HepG2 (cell line): ENCODE data around the gene KCTD13. TPM values are rescaled to one million over a fixed set of nuclear protein-coding genes. Genes with fewer than 3 reads are reported as not detected.

Experiments used
- ATAC-seq: fragments of 200-7000 bp; cut with Tn5 transposase; 3 replicates; pipeline ENCODE4 v1.9.1; 2020; ENCODE audit warnings: mild to moderate bottlenecking, moderate library complexity
- BruUV-seq: library from RNA; stranded (reverse); fragments of 400-500 nt; replicated peaks from 2 replicates; lab custom pipeline; 2021; lab: Mats Ljungman, UMichigan
- CTCF ChIA-PET: fragments of 300-600 bp; formaldehyde crosslinking; extraction: SDS; loops from one replicate; lab custom pipeline; 2021; ENCODE audit warnings: low total read pairs, inconsistent platforms, low intra/inter-chr PET ratio; lab: Yijun Ruan, JAX
- POLR2A ChIA-PET: fragments of 350-600 bp; sonication (Branson Sonifier 250); formaldehyde crosslinking; loops from one replicate; lab custom pipeline; 2020; ENCODE audit warnings: antibody characterized with exemption, inconsistent platforms; lab: Yijun Ruan, JAX
- DNase-seq: peaks from one replicate; pipeline ENCODE4 v3.0.0-alpha.2; 2015; ENCODE audit warnings: low spot score
- FAIRE-seq: peaks from 3 replicates; lab custom pipeline; 2011; peaks lifted over from hg19 to GRCh38; lab: Jason Lieb, UNC
- H2AFZ ChIP-seq: one replicate; pipeline ENCODE4 v1.6.1; 2011; ENCODE audit warnings: low read length, inconsistent platforms
- H3K27ac ChIP-seq: fragments of 300-600 bp; 3 replicates; pipeline ENCODE4 v1.8.0; 2011; ENCODE audit warnings: mixed run types, mild to moderate bottlenecking, mixed read lengths, low read length, inconsistent platforms; ENCODE audit not compliant: insufficient read depth; ENCODE audit errors: extremely low read length
- H3K27me3 ChIP-seq, 2 experiments: fragments of 200-600 bp in 1 of 2; 2 replicates in 1 of 2; 3 replicates in 1 of 2; pipeline versions ENCODE4 v1.6.0 to v1.8.0; 2011; ENCODE audit warnings: low read length in 2 of 2, mild to moderate bottlenecking in 2 of 2, moderate library complexity in 2 of 2, inconsistent platforms in 1 of 2; ENCODE audit not compliant: insufficient read depth in 2 of 2, control insufficient read depth in 1 of 2
- H3K36me3 ChIP-seq, 2 experiments: fragments of 200-600 bp in 1 of 2; replicated peaks in 1 of 2; 2 replicates in 1 of 2; 3 replicates in 1 of 2; pipeline versions ENCODE4 v1.5.1 to v1.8.0; 2011; ENCODE audit warnings: low read length in 2 of 2, inconsistent platforms in 1 of 2; ENCODE audit not compliant: insufficient read depth in 2 of 2, control insufficient read depth in 1 of 2
- H3K4me1 ChIP-seq: 2 replicates; pipeline ENCODE4 v1.5.1; 2012; ENCODE audit warnings: low read length, inconsistent platforms; ENCODE audit not compliant: insufficient read depth
- H3K4me2 ChIP-seq: 2 replicates; pipeline ENCODE4 v1.6.0; 2011; ENCODE audit warnings: low read depth, low read length, inconsistent platforms
- H3K4me3 ChIP-seq, 3 experiments: fragments of 200-600 bp in 1 of 3; sonication (generic), shearing (Covaris generic) in 1 of 3; replicated peaks in 1 of 3; 2 replicates each; pipeline ENCODE4 v1.5.1; 2011 to 2016; ENCODE audit warnings: low read length in 3 of 3, inconsistent platforms in 2 of 3, low read depth in 2 of 3, mild to moderate bottlenecking in 2 of 3, control low read depth in 1 of 3, mixed read lengths in 1 of 3; ENCODE audit not compliant: insufficient read depth in 1 of 3
- H3K79me2 ChIP-seq: one replicate; pipeline ENCODE4 v1.6.1; 2011; ENCODE audit warnings: low read length, inconsistent platforms; ENCODE audit not compliant: insufficient read depth
- H3K9ac ChIP-seq: 2 replicates; pipeline ENCODE4 v1.6.0; 2011; ENCODE audit warnings: mild to moderate bottlenecking, low read depth, low read length, inconsistent platforms; ENCODE audit not compliant: insufficient read depth
- H3K9me3 ChIP-seq: 2 replicates; pipeline ENCODE4 v1.5.1; 2012; ENCODE audit warnings: mild to moderate bottlenecking, low read length
- H4K20me1 ChIP-seq: 2 replicates; pipeline ENCODE4 v1.6.0; 2011; ENCODE audit warnings: inconsistent platforms, mild to moderate bottlenecking, low read length, moderate library complexity; ENCODE audit not compliant: insufficient read depth
- GPBP1L1 ChIP-seq: sonication (generic); formaldehyde crosslinking; IDR thresholded peaks from 2 replicates; pipeline ENCODE4 v1.5.0; 2020; ENCODE audit warnings: mild to moderate bottlenecking, missing genetic modification reagents
- HDAC6 ChIP-seq: fragments of 200-600 bp; sonication (generic); IDR thresholded peaks from 2 replicates; pipeline ENCODE4 v1.7.0; 2017; ENCODE audit warnings: mild to moderate bottlenecking, antibody characterized with exemption, low read length, low read depth
- HMG20B ChIP-seq: conservative IDR thresholded peaks from 2 replicates; pipeline ENCODE4 v1.6.1; 2016; ENCODE audit warnings: missing genetic modification reagents, missing compliant biosample characterization
- KDM6A ChIP-seq: IDR thresholded peaks from 2 replicates; pipeline ENCODE4 v1.6.1; 2016; ENCODE audit warnings: low read depth
- LBX2 ChIP-seq: sonication (generic); formaldehyde crosslinking; IDR thresholded peaks from 2 replicates; pipeline ENCODE4 v1.5.0; 2020; ENCODE audit warnings: missing genetic modification reagents, mild to moderate bottlenecking, borderline replicate concordance
- LRRFIP1 ChIP-seq: sonication (generic); formaldehyde crosslinking; conservative IDR thresholded peaks from 2 replicates; pipeline ENCODE4 v1.4.0; 2020; ENCODE audit warnings: missing genetic modification reagents
- NFYB ChIP-seq: sonication (generic); formaldehyde crosslinking; IDR thresholded peaks from 2 replicates; pipeline ENCODE4 v1.4.0; 2020; ENCODE audit warnings: missing genetic modification reagents
- POLR2AphosphoS5 ChIP-seq: IDR thresholded peaks from 2 replicates; pipeline ENCODE4 v1.6.1; 2012; ENCODE audit warnings: low read depth, low read length
- POLR2G ChIP-seq: fragments of 200-400 bp; formaldehyde crosslinking; IDR thresholded peaks from 2 replicates; pipeline ENCODE4 v1.6.1; 2018; ENCODE audit warnings: mild to moderate bottlenecking, low read depth, low read length, moderate library complexity
- PTBP1 ChIP-seq: fragments of 200-400 bp; formaldehyde crosslinking; IDR thresholded peaks from 2 replicates; pipeline ENCODE4 v1.6.1; 2018; ENCODE audit warnings: low read length, low read depth; ENCODE audit not compliant: poor library complexity, severe bottlenecking
- TARDBP ChIP-seq: sonication (generic); formaldehyde crosslinking; IDR thresholded peaks from 2 replicates; pipeline ENCODE4 v1.8.0; 2022; ENCODE audit warnings: mild to moderate bottlenecking, missing genetic modification reagents
- TBP ChIP-seq: sonication (generic); formaldehyde crosslinking; IDR thresholded peaks from 2 replicates; pipeline ENCODE4 v1.5.0; 2020; ENCODE audit warnings: missing genetic modification reagents
- ZNF225 ChIP-seq: sonication (generic); formaldehyde crosslinking; IDR thresholded peaks from 2 replicates; pipeline ENCODE4 v1.4.0; 2020; ENCODE audit warnings: mild to moderate bottlenecking, missing genetic modification reagents
- ZNF232 ChIP-seq: sonication (generic); formaldehyde crosslinking; IDR thresholded peaks from 2 replicates; pipeline ENCODE4 v1.4.0; 2020; ENCODE audit warnings: missing genetic modification reagents, borderline replicate concordance
- ZNF383 ChIP-seq: sonication (generic); formaldehyde crosslinking; IDR thresholded peaks from 2 replicates; pipeline ENCODE4 v1.4.0; 2020; ENCODE audit warnings: missing genetic modification reagents, mild to moderate bottlenecking, borderline replicate concordance
- ZNF674 ChIP-seq: sonication (generic); formaldehyde crosslinking; IDR thresholded peaks from 2 replicates; pipeline ENCODE4 v1.5.0; 2020; ENCODE audit warnings: low read depth, mild to moderate bottlenecking, missing genetic modification reagents
- ZNF691 ChIP-seq: sonication (generic); formaldehyde crosslinking; IDR thresholded peaks from 2 replicates; pipeline ENCODE4 v1.4.0; 2020; ENCODE audit warnings: missing genetic modification reagents, low read depth, mild to moderate bottlenecking, borderline replicate concordance
- ZNF780A ChIP-seq: sonication (generic); formaldehyde crosslinking; IDR thresholded peaks from 2 replicates; pipeline ENCODE4 v1.8.0; 2022; ENCODE audit warnings: mild to moderate bottlenecking, missing genetic modification reagents, moderate library complexity
- ZNF878 ChIP-seq: sonication (generic); formaldehyde crosslinking; IDR thresholded peaks from 2 replicates; pipeline ENCODE4 v1.8.1; 2023; ENCODE audit warnings: mild to moderate bottlenecking, missing genetic modification reagents, moderate library complexity
- WGBS: methylation state at CpG from one replicate; pipeline ENCODE4 v1.1.6; 2017; ENCODE audit warnings: low lambda C conversion rate; 5-methylcytosine and 5-hydroxymethylcytosine counted together
- in situ Hi-C: cut with HindIII; loops from 2 replicates; pipeline ENCODE4 v1.10.0; 2017; ENCODE audit warnings: low pct_unique_long_range_greater_than_20kb; ENCODE audit not compliant: extremely low pct_ligation_motif_present
- intact Hi-C: fragments of 100-400 bp; cut with micrococcal nuclease; formaldehyde crosslinking; loops from one replicate; pipeline ENCODE4 v1.10.0; 2022; ENCODE audit not compliant: unreplicated experiment
- polyA plus RNA-seq, 8 experiments: library from polyadenylated mRNA; depleted of rRNA in 3 of 8; stranded (reverse) in 7 of 8; unstranded in 1 of 8; fragments of >200 nt; fragmentation: Illumina TruSeq in 4 of 8; extraction: Trizol in 4 of 8; gene quantifications; 2 replicates each; pipeline versions ENCODE4 v1.2.1 to v1.2.3, GENCODE V29; 2011 to 2016; ENCODE audit warnings: low read depth in 4 of 8, missing spikeins in 1 of 8, mixed read lengths in 1 of 8; ENCODE audit not compliant: insufficient read depth in 1 of 8
- total RNA-seq, 5 experiments: library from RNA; depleted of rRNA; stranded (reverse); fragments of >200 nt; fragmentation: Illumina TruSeq; extraction: Trizol; gene quantifications; 2 replicates each; pipeline ENCODE4 v1.2.3, GENCODE V29; 2016; ENCODE audit warnings: low read depth in 1 of 5

KCTD13 gene
- total and polyA plus RNA-seq, 2 of the 13 experiments (the other 11 are each of a cell fraction or from before 2014, with no cell fraction given): 6.3 to 14.7 TPM

DNA sequence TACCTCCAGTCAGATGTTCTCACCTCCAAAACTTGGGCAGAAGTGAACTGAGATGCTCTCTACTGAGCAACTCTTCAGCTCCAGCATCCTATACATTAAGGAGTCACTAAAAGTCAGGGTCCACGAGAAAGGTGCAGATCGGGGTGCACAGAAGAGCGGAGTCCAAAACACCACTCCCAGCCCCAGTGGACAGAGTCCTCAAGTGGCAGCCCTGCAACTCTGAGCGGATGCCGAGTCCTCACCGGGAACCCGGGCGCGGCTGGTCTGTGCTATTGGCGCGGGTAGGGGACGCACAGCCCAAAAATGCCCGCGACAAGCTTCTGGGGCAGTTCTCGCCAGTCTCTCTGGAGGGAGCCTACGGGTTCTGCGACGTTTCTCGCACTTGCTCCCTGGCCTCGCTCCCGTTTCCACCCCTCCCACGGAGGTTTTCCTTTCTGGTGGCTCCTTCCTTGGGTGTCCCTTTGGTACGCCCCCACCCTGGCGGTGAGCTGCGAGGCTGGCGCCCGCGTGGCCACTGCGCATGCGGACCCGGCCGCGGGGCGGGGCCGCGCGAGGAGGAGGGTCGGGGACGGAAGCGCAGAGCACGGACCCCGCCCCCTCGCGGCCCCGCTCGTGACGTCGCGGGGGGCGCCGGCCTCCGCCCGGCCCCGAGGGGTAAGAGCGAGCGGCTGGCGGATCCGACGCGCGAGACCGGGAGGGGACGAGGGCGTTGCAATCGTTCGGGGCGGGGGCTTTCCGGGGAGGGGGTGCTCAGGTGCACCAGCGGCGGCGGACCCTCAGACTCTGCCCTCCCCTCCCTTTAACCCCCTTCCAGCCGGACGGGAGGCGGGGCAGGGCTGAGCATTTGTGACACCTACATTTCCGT, 35.7 kb upstream of the KCTD13 start, which contains the start of gene TMEM219:
TSS of gene TMEM219 (plus strand) at position 601 of the 865 bp plus-strand sequence. CDS start 1,065 bp downstream, outside the sequence.
- H2AFZ ChIP-seq: peak within 1 kb of the TSS; percentile 68
- ChIA-PET POLR2A (interaction anchor here (0.8 to 4.6 kb wide), 17 partner anchors 10 to 446 kb away, joined by 3 to 47 read pairs (median 4); partner anchors contain the start of genes CDIPT, HIRIP3, INO80E and KCTD13), CTCF (no interaction called here)
- intact Hi-C loops (loop anchor here (1.0 to 5.0 kb wide), 4 partner anchors 34 to 98 kb away; partner anchors contain the start of genes ASPHD1, CDIPT, HIRIP3 and INO80E), in situ Hi-C loops (loop anchor here (5.0 kb wide), 1 partner anchor 34 kb away; the partner anchor contains the start of gene KCTD13)
- peak within 1 kb of the TSS; percentile 65 to 87 (median 80) for H3K4me3 ChIP-seq
- no peaks in the 10 kb centered on the region for H3K79me2 ChIP-seq
- H4K20me1 ChIP-seq: no peaks in the 10 kb centered on the region
- H3K27ac ChIP-seq: peak within 1 kb of the TSS; percentile 81
- ATAC-seq (peak; percentile 78), DNase-seq (peak; percentile 81), FAIRE-seq (no peak)
- H3K27me3 ChIP-seq: no peaks in the 10 kb centered on the region; a peak in 1 of 5 replicates
- TSS peak; percentile 92 for BruUV-seq
- peak within 1 kb of the TSS; percentile 80 for H3K9ac ChIP-seq
- no peaks in the 10 kb centered on the region for H3K9me3 ChIP-seq
- no peaks in the 10 kb centered on the region for H3K36me3 ChIP-seq
- H3K4me1 ChIP-seq: peaks cover 56% of the 10 kb centered on the region
- 3% methylated on average over 38 of the region's 75 CpGs for WGBS
- peak within 1 kb of the TSS; percentile 97 for H3K4me2 ChIP-seq
- TF ChIP-seq ZNF232 (CRISPR knock-in tag) (no peak; the same call in 1 of the 2 replicates), ZNF225 (CRISPR knock-in tag) (peak; percentile 86), ZNF780A (CRISPR knock-in tag) (no peak), KDM6A (CRISPR knock-in tag) (no peak), TBP (no peak), ZNF691 (peak; percentile 58; the same call in 1 of the 2 replicates), HMG20B (CRISPR knock-in tag) (no peak), LRRFIP1 (CRISPR knock-in tag) (no peak), ZNF674 (CRISPR knock-in tag) (peak; percentile 85; the same call in 1 of the 2 replicates), TARDBP (CRISPR knock-in tag) (no peak; the same call in 1 of the 2 replicates), POLR2AphosphoS5 (peak; percentile 92), POLR2G (peak; percentile 90), GPBP1L1 (CRISPR knock-in tag) (no peak), HDAC6 (no peak), NFYB (CRISPR knock-in tag) (no peak), LBX2 (peak; percentile 65; the same call in 1 of the 2 replicates), ZNF878 (no peak), PTBP1 (no peak), ZNF383 (no peak)
